ENCODE results near the gene SLC36A4. TPM values are rescaled to one million over a fixed set of nuclear protein-coding genes. Genes with fewer than 3 reads are reported as not detected.

SLC36A4 gene
- total RNA-seq, 2 donors from 2014 or later: 10.9 to 17.8 TPM

GRCh38 chr11:93198215-93198845, 539 bp upstream of the SLC36A4 start:
- intact Hi-C loops (cut with DNase I): no loop called here
- 16 to 21% methylated on average over 14 of the region's 14 CpGs for WGBS, 2 donors
- peaks cover 6% of the 10 kb centered on the region for H3K4me1 ChIP-seq
- peak overlapping the region; percentile 64 to 93 (median 91) for H3K27ac ChIP-seq
- no peaks in the 10 kb centered on the region for H3K36me3 ChIP-seq (replicated peaks in 1 of 2; ENCODE audit: insufficient read depth in 1 of 2, low read depth in 2 of 2)
- H3K9me3 ChIP-seq: no peaks in the 10 kb centered on the region
- H3K27me3 ChIP-seq: no peaks in the 10 kb centered on the region
- no peak for TF ChIP-seq POLR2A (IDR thresholded peaks at IDR 0.05)
- TF ChIP-seq CTCF (IDR thresholded peaks at IDR 0.05): no peak
- DNase-seq (no peak), ATAC-seq (no peak)
- peak overlapping the region; percentile 65 to 66 for H3K4me3 ChIP-seq

- peak overlapping the region in 1 of 2 donors; percentile 66 for H3K4me3 ChIP-seq
- ATAC-seq: no peak
- no peaks in the 10 kb centered on the region for H3K36me3 ChIP-seq (replicated peaks in 1 of 2; ENCODE audit: insufficient read depth in 1 of 2, low read depth in 2 of 2)
- peak overlapping the region; percentile 64 to 93 (median 91) for H3K27ac ChIP-seq
- intact Hi-C loops (cut with DNase I): no loop called here
- TF ChIP-seq CTCF (IDR thresholded peaks at IDR 0.05) (peak in 5 of 7 experiments; percentile 18 to 37 (median 28)), POLR2A (IDR thresholded peaks at IDR 0.05) (no peak)
- H3K9me3 ChIP-seq: no peaks in the 10 kb centered on the region
- DNase-seq: no peak
- WGBS, 2 donors: 10 to 12% methylated on average over 13 of the region's 13 CpGs
- peaks cover 6% of the 10 kb centered on the region for H3K4me1 ChIP-seq
- H3K27me3 ChIP-seq: no peaks in the 10 kb centered on the region
These were observed 893 bp downstream of the SLC36A4 start for GRCh38 chr11:93196816-93197379.

GRCh38 chr11:93194673-93195291, 3.0 kb downstream of the SLC36A4 start:
- Histone ChIP-seq H3K9me3 (no peaks in the 10 kb centered on the region), H3K27me3 (no peaks in the 10 kb centered on the region), H3K36me3 (replicated peaks in 1 of 2; ENCODE audit: insufficient read depth in 1 of 2, low read depth in 2 of 2) (no peaks in the 10 kb centered on the region), H3K4me3 (no peak overlapping the region), H3K27ac (no peak overlapping the region), H3K4me1 (peaks cover 6% of the 10 kb centered on the region)
- intact Hi-C loops (cut with DNase I): no loop called here
- no peak for TF ChIP-seq POLR2A (IDR thresholded peaks at IDR 0.05)
- TF ChIP-seq CTCF (IDR thresholded peaks at IDR 0.05): no peak
- WGBS, 2 donors: 96 to 100% methylated on average over 1 of the region's 1 CpG
- ATAC-seq: no peak
- no peak for DNase-seq

GRCh38 chr11:93193731-93194130, 4.1 kb downstream of the SLC36A4 start:
- no peak for DNase-seq
- intact Hi-C loops (cut with DNase I): no loop called here

More at GRCh38 chr11:93193731-93194130, 4.1 kb downstream of the SLC36A4 start:
- H3K4me1 ChIP-seq: peaks cover 6% of the 10 kb centered on the region
- no peak for ATAC-seq
- no peaks in the 10 kb centered on the region for H3K27me3 ChIP-seq
- no peak overlapping the region for H3K27ac ChIP-seq
- 78 to 81% methylated on average over 2 of the region's 2 CpGs for WGBS, 2 donors
- no peak overlapping the region for H3K4me3 ChIP-seq
- no peak for TF ChIP-seq POLR2A (IDR thresholded peaks at IDR 0.05)
- TF ChIP-seq CTCF (IDR thresholded peaks at IDR 0.05): no peak
- no peaks in the 10 kb centered on the region for H3K36me3 ChIP-seq (replicated peaks in 1 of 2; ENCODE audit: insufficient read depth in 1 of 2, low read depth in 2 of 2)
- no peaks in the 10 kb centered on the region for H3K9me3 ChIP-seq
